Cardiac muscle cell (in vitro differentiated cells and primary cell): ENCODE data around the gene WDR70. TPM values are rescaled to one million over a fixed set of nuclear protein-coding genes. Genes with fewer than 3 reads are reported as not detected.
"Not testable (repeated sequence)": the region's sequence is repeated elsewhere in the genome, so short reads cannot be mapped to it uniquely, and the experiment has no call there.

ENCODE experiments used
- DNase-seq, 2 donors: peaks; one replicate each; pipeline versions ENCODE4 v3.0.0 to v3.0.0-alpha.2; 2010 to 2017; ENCODE audit warnings: low read depth in 1 of 2, low spot score in 1 of 2
- H3K27ac ChIP-seq: fragments of 200-600 bp; sonication (generic); 2 replicates; pipeline ENCODE4 v1.5.1; 2016
- H3K27me3 ChIP-seq: fragments of 200-600 bp; sonication (generic); 2 replicates; pipeline ENCODE4 v1.6.0; 2016; ENCODE audit warnings: control low read depth
- H3K36me3 ChIP-seq: fragments of 200-600 bp; sonication (generic); 2 replicates; pipeline ENCODE4 v1.5.1; 2016; ENCODE audit warnings: control low read depth
- H3K4me1 ChIP-seq: fragments of 200-600 bp; sonication (generic); 2 replicates; pipeline ENCODE4 v1.8.1; 2017; ENCODE audit warnings: low read depth, mild to moderate bottlenecking, mixed run types
- H3K4me3 ChIP-seq: fragments of 200-600 bp; sonication (generic); 2 replicates; pipeline ENCODE4 v1.5.1; 2016; ENCODE audit warnings: mild to moderate bottlenecking
- H3K9me3 ChIP-seq: fragments of 200-600 bp; sonication (generic); 2 replicates; pipeline ENCODE4 v1.5.1; 2017; ENCODE audit warnings: low read depth, mild to moderate bottlenecking, control low read depth
- polyA plus RNA-seq: library from polyadenylated mRNA; unstranded; fragments of >200 nt; fragmentation: Nextera tagmentation; extraction: Ambion mirVana; gene quantifications from 2 replicates; pipeline ENCODE4 v1.2.1, GENCODE V29; 2016
- total RNA-seq: library from RNA; depleted of rRNA; stranded (reverse); fragments of >200 nt; gene quantifications from 2 replicates; pipeline ENCODE4 v1.2.3, GENCODE V29; 2016
- TF ChIP-seq, protein P1 (sequence below): IDR thresholded peaks from 2 replicates; pipeline ENCODE4 v1.5.1; 2012; ENCODE audit warnings: low read depth, mild to moderate bottlenecking, low read length

Gene WDR70
- total and polyA plus RNA-seq, 2 experiments from 2014 or later = 21.8 to 22.7 TPM

DNA sequence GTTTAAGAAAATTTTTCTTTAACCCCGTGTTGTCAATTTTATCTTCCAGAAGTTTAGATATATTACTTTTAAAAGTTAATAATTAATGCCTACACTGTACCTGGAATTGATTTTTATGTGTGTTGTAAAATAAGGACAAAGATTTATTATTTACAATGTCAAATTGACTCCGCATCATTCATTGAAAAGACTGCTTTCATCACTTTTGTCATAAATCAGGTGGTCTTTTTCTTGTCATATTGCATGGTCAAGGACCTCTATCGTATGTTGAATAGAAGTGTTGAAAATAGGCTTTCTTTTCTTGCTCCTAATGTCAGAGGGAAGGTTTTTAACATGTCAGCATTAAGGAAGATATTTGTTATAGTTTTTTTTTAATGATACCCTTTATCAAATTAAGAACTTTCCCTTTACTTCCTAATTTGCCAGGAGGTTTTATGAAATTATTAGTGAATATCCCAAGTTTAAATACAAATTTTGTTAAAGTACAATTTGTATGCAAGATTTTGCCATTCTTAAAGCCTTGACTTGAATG, 92.6 kb downstream of the WDR70 start:
- Histone ChIP-seq H3K27me3 (no peaks in the 10 kb centered on the region), H3K36me3 (no peaks in the 10 kb centered on the region)

DNA sequence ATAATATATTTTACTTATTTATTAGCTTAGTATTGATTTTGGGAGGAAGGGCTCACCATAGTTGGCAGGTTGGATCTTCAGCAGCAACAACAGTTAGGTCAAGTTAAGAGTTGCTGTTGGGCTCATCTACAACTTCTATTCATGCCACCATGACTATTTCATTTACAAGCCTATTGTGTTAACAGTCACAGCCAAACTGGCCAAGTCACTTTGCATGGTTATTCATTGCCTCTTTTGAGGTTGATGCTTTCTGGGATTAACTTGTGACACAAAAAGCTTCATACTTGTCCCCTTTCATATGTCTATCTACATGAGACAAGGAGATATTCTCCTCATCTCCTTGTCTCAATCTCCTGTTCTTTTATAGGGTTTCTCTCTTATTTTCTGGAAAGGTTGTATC, 98.3 kb downstream of the WDR70 start:
- DNase-seq = no peak
- Histone ChIP-seq H3K27ac (no peak overlapping the region), H3K4me1 (no peaks in the 10 kb centered on the region), H3K4me3 (no peak overlapping the region), H3K27me3 (no peaks in the 10 kb centered on the region), H3K9me3 (no peaks in the 10 kb centered on the region), H3K36me3 (peaks cover 2% of the 10 kb centered on the region)
- TF ChIP-seq, protein P1, sequence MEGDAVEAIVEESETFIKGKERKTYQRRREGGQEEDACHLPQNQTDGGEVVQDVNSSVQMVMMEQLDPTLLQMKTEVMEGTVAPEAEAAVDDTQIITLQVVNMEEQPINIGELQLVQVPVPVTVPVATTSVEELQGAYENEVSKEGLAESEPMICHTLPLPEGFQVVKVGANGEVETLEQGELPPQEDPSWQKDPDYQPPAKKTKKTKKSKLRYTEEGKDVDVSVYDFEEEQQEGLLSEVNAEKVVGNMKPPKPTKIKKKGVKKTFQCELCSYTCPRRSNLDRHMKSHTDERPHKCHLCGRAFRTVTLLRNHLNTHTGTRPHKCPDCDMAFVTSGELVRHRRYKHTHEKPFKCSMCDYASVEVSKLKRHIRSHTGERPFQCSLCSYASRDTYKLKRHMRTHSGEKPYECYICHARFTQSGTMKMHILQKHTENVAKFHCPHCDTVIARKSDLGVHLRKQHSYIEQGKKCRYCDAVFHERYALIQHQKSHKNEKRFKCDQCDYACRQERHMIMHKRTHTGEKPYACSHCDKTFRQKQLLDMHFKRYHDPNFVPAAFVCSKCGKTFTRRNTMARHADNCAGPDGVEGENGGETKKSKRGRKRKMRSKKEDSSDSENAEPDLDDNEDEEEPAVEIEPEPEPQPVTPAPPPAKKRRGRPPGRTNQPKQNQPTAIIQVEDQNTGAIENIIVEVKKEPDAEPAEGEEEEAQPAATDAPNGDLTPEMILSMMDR = no peak

More for the DNA sequence above, 92.6 kb downstream of the WDR70 start:
- TF ChIP-seq, protein P1 = no peak
- Histone ChIP-seq H3K9me3 (no peaks in the 10 kb centered on the region), H3K27ac (no peak overlapping the region), H3K4me1 (no peaks in the 10 kb centered on the region), H3K4me3 (no peak overlapping the region)
- no peak for DNase-seq

DNA sequence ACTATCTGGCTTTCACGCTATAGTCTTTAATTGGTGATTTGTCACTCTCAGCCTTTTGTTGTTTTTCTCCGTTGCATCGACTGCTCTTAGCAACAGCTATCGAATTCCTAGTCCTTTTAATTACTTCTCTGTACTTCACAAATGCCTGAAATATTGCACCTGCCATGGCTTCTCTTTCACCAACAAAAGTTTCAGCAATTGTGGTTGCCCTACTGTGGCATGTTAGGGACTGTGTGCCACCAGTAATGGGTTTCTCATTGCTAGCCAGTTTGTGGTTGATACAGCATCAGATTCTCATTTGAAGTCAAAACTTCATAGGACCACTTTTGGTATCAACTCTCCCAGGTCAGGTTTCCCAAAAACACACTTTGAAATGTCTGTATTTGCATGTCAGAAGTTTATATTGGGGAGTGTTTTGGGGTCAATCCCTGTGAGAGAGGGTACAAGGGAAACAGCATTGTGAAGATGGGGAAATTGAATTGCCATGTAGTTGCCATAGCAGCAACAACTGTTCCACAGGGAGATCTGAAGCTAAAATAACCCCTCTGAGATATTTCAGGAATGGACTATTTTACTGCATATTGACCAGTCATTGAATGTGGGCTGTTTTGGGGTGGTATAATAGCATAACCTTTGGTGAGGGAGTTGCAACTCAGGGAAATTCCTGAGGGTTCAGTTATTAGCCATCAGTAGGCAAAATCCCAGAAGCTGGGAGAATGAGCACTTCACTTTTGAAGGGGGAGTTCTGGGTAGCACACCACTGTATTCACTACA, 99.2 kb downstream of the WDR70 start:
- no peak overlapping the region for H3K27ac ChIP-seq
- no peaks in the 10 kb centered on the region for H3K27me3 ChIP-seq
- DNase-seq = no peak
- H3K36me3 ChIP-seq = peaks cover 2% of the 10 kb centered on the region
- no peaks in the 10 kb centered on the region for H3K4me1 ChIP-seq
- no peak overlapping the region for H3K4me3 ChIP-seq
- TF ChIP-seq, protein P1 = no peak
- no peaks in the 10 kb centered on the region for H3K9me3 ChIP-seq

DNA sequence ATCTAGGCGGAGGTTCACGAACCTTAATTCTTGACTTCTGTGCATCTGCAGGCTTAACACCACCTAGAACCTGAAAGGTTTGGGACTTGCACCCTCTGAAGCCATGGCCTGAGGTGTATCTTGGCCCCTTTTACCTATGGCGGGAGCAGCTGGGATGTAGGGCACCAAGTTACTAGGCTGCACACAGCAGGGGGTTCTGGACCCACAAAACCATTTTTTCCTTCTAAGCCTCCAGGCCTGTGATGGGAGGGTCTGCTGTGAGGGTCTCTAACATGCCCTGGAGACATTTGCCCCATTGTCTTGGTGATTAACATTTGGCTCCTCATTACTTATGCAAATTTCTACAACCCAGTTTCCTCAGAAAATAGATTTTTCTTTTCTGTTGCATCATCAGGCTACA, 102.3 kb downstream of the WDR70 start:
- H3K4me3 ChIP-seq, H3K4me1 ChIP-seq, H3K27ac ChIP-seq, H3K9me3 ChIP-seq, H3K27me3 ChIP-seq, DNase-seq, H3K36me3 ChIP-seq: not testable (repeated sequence)

DNA sequence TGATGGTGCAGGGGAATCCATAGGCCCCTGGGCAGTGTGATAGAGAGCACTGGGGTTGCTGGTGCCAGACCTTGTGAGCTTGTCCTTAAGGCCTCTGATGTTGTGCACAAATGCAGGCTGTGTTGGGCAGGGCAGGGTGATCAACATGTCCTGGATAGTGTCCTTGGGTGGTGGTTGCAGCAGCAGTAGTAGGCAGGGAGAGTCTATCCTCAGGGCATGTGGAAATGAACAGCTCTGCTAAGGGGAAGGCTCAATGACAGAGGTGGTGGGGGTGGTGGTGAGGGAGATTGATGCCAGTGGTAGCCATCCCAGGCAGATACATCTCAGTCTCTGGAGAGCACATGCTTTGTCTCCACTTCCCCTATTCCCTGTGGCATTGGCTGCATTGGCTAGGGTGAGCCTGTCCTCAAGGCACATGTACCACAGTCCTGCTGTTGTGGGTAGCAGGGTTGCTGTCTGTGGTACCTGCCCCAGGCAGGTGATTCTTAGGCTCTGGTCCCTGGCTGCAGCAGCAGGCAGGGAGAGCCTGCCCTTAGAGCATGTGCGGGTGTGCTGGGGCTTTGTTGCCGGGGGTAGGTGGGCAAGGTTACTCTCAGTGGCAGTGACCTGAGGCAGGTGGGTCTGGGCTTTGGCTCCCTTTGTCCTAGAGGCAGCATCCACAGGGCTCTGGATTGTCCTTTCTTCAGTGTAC, 111.1 kb downstream of the WDR70 start:
- H3K4me3 ChIP-seq = no peak overlapping the region
- H3K9me3 ChIP-seq = no peaks in the 10 kb centered on the region
- no peaks in the 10 kb centered on the region for H3K27me3 ChIP-seq
- no peaks in the 10 kb centered on the region for H3K4me1 ChIP-seq
- no peak overlapping the region for H3K27ac ChIP-seq
- TF ChIP-seq, protein P1 = no peak
- H3K36me3 ChIP-seq = no peaks in the 10 kb centered on the region
- DNase-seq = peak in 1 of 2 donors; percentile 4

DNA sequence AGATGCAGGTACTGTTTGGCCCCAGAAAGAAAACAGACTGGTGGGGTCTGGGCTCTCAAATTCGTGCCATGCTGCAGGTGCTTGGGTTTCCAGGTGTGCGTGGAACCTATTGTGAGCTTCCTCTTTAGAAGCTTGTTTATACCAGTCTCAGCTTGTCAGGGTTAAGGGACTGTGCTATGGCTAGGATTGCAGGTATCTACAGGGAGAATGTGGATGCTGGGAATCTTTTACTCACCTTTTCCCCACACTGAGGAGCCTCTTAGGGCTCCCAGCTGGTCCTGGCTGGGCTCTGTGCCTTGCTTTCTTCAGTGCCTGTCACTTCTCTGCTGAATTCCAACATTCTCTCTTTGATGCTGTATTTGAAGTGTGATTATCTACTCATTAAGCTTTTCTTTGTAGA, 111.8 kb downstream of the WDR70 start:
- no peaks in the 10 kb centered on the region for H3K36me3 ChIP-seq
- no peaks in the 10 kb centered on the region for H3K9me3 ChIP-seq
- H3K4me3 ChIP-seq = no peak overlapping the region
- no peak for DNase-seq
- TF ChIP-seq, protein P1 = no peak
- H3K27ac ChIP-seq = no peak overlapping the region
- H3K4me1 ChIP-seq = no peaks in the 10 kb centered on the region
- no peaks in the 10 kb centered on the region for H3K27me3 ChIP-seq
